Muscle of back (tissue), 11 donors: Measurements from ENCODE around the gene TMTC1. TPM values are rescaled to one million over a fixed set of nuclear protein-coding genes. Genes with fewer than 3 reads are reported as not detected.
A peak's percentile ranks its signal among the peaks of the same experiment; 100 is the strongest.

Experiments
- DNase-seq, 3 donors: peaks; one replicate each; pipeline versions ENCODE4 v3.0.0 to v3.0.0-alpha.2; 2013
- polyA plus RNA-seq, 10 donors: library from polyadenylated mRNA; unstranded; fragments of 120-200 nt; gene quantifications; one replicate each; pipeline ENCODE4 v1.2.1, GENCODE V29; 2013; ENCODE audit not compliant: insufficient read length in 10 of 10

TMTC1 gene
- polyA plus RNA-seq, 10 donors, result 18.8 to 64.4 (median 36.6) TPM

GRCh38 chr12:29714966-29715365 lies 68.8 kb downstream of the TMTC1 start:
- DNase-seq, result no peak

DNA sequence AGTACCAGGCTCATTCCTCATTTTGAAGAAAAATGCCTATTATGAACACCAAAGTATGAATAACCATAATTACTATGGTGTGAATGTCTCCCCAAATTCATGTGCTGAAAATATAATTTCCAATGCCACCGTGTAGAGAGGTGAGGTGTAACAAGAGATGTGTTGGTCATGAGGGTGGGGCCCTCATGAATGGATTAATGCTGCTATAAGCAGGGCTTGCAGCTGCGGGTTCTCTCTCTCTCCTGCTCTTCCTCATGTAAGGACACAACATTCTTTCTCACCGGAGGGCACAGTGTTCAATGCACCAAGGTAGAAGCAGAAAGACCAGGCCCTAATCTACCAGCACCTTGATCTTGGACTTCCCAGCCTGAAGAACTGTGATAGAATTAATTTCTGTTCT lies 70.0 kb downstream of the TMTC1 start:
- DNase-seq, result no peak

DNA sequence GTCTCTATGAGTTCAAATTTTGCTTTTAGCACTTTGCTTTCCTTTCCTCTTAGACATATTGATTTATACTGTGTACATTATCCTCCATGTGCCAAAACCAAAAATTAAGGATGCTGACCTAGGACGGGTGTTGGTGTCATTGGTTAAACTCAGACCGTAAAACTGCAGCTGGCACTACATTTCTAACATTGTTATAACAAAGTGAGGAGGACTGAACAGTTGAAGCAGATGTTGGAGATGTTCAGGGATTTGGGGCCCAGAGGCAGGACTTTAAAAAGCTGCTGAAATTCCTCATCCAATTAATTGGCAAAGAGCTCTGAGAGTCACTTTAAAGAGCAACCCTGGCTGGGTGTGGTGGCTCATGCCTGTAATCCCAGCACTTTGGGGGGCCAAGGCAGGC lies 72.4 kb downstream of the TMTC1 start:
- peak in 1 of 3 donors; percentile 64 for DNase-seq

GRCh38 chr12:29710104-29710503 lies 73.6 kb downstream of the TMTC1 start:
- peak in 1 of 3 donors; percentile 79 for DNase-seq

- DNase-seq, result no peak
These were observed 74.2 kb downstream of the TMTC1 start for GRCh38 chr12:29709496-29710040.

- no peak for DNase-seq
These were observed 74.7 kb downstream of the TMTC1 start for GRCh38 chr12:29709054-29709453.

GRCh38 chr12:29707846-29708245 lies 75.9 kb downstream of the TMTC1 start:
- DNase-seq, result no peak

- DNase-seq, result no peak
These were observed 77.4 kb downstream of the TMTC1 start for GRCh38 chr12:29706311-29706710.

- no peak for DNase-seq
These were observed 80.2 kb downstream of the TMTC1 start for GRCh38 chr12:29703528-29703927.

DNA sequence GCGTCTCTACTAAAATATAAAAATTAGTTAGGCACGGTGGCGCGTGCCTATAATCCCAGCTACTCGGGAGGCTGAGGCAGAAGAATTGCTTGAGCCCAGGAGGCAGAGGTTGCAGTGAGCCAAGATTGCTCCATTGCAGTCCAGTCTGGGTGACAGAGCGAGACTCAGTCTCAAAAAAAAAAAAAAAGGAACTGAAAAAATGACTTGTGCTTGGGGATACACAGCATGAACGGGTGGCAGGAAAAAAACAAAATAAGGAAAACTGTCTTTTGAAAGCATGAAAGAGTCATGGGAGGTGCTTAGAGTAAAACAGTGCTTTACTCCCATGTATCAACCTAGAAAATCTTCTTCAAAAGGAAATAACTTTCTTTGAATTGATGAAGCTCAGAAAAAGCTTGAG lies 80.8 kb downstream of the TMTC1 start:
- DNase-seq, result no peak

DNA sequence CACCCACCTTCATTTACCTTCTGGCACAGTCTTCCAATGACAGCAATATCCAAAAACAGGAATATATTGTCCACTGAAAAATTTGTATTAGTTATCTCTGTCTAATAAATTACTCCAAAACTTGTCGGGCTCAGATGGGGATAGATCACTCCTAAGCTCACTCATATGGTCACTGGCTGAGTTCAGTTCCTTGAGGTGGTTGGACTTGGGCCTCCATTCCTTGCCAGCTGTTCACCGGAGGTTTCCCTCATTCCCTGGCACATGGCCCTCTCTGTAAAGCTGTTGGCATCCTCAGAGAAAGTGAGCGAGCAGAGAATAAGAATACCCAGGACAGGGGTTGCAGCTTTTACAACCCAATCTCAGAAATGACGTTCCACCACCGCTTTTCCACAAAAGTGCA lies 81.5 kb downstream of the TMTC1 start:
- DNase-seq, result no peak

GRCh38 chr12:29700761-29701481 lies 82.8 kb downstream of the TMTC1 start:
- no peak for DNase-seq

DNA sequence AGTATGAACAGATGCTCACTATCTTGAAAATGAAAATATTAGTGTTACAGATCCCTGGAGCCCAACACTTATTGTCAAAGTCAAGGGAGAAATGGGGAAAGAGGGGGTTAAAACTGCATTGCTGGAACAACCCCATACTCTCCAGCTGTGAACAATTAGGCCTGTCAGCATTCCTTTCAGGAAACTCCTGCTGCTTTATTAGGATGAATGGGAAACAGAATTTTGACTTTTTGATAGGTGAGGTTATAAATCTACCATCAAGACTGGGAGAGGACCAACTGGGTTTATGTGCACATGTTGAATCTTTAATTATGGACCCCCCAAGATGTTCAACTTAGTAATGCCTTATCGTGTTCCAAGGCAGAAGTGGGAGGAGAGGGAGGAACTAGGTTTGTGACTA lies 85.0 kb downstream of the TMTC1 start:
- no peak for DNase-seq

DNA sequence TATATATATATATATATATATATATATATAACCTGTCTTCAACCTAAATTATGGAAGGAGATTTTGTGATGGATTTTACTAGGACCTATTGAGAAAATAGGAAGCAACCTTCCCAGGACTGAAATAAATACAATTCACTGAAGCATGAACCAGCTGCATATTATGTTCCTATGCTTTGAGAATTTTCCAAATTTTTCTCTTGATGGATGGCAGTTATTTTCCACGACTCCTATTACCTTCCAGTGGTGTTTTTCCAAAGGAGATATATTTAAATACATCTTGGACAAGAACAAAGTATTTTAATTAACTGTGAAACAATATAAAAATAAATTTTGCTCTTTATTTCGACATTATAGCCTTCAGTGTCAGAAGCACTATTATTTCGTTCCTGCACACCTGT lies 87.9 kb downstream of the TMTC1 start:
- no peak for DNase-seq

- no peak for DNase-seq
These were observed 88.7 kb downstream of the TMTC1 start for GRCh38 chr12:29695026-29695425.

DNA sequence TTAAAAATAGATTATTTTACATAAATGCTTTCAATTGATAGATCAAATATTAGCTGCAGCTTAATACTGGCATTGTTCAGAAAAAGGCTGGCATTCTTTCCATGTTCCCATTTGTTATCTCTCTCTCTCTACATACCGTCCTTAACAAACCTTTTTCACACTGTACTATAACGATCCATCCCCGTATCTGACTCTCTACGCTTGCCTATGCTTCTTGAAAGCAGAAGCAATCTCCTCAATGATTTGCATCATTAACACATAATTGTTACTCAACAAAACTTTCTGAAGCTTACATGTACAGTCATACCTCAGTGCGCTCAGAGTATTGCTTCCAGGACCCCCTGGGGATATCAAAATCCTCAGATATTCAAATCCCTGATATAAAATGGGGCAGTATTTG lies 89.7 kb downstream of the TMTC1 start:
- no peak for DNase-seq

GRCh38 chr12:29692237-29692636 lies 91.5 kb downstream of the TMTC1 start:
- DNase-seq, result no peak

GRCh38 chr12:29691161-29691854 lies 92.4 kb downstream of the TMTC1 start:
- DNase-seq, result no peak

- DNase-seq, result no peak
These were observed 93.0 kb downstream of the TMTC1 start for GRCh38 chr12:29690728-29691127.

DNA sequence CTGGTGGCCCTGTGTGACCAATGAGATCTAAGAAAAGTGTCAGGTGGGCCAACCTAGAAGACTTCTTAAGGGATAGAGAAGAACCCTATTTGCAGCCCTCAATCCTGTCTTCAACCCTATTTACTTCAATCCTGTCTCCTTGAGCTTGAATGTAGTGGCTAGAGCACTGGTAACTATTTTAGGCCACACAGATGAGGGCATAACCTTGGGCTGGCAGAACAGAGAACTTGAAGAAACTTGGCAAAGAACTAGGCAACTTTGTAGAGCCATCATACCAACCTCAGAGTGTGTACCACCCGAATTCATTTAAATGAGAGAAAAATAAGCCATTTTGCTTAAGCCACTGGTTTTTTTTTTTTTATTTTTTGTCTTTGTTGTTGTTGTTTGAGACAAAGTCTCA lies 94.8 kb downstream of the TMTC1 start:
- no peak for DNase-seq

GRCh38 chr12:29682088-29682487 lies 101.7 kb downstream of the TMTC1 start:
- DNase-seq, result no peak

- no peak for DNase-seq
These were observed 102.4 kb downstream of the TMTC1 start for GRCh38 chr12:29681370-29681769.

DNA sequence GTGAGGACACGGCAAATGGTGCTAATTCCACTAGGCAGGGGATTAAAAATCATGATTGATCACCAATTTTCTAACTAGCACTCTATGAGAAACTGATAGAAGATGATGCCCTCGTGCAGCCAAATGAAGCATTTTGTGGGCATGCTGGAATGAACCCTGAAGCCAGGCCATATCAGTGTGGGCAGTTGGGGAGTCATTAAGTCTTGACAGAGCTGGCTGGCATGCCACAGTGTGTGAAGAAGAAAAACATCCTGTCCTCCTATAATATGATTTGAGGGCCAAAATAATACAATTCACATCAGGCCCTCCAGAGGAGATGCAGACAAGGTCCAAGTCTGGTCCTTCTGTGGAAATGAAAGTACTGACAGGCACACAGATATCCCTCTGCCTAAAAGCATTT lies 107.1 kb downstream of the TMTC1 start:
- no peak for DNase-seq
